Measurements from ENCODE around the gene KIAA1217. TPM values are rescaled to one million over a fixed set of nuclear protein-coding genes. Genes with fewer than 3 reads are reported as not detected.

The KIAA1217 gene
- total and polyA plus RNA-seq, 9 of the 15 experiments (the other 6 are each of a cell fraction or from before 2014, with no cell fraction given), result 0.04 TPM; not detected in 8

- TF ChIP-seq TEAD4 (IDR thresholded peaks at IDR 0.05; ENCODE audit: low read length) (peak; percentile 45; the same call in 1 of the 2 replicates), TEAD4 (CRISPR knock-in tag; IDR thresholded peaks at IDR 0.05; ENCODE audit: borderline replicate concordance) (no peak), ZNF140 (CRISPR knock-in tag; IDR thresholded peaks at IDR 0.05) (no peak), SNAPC5 (CRISPR knock-in tag; IDR thresholded peaks at IDR 0.05) (no peak)
- TF ChIP-seq, protein P1, sequence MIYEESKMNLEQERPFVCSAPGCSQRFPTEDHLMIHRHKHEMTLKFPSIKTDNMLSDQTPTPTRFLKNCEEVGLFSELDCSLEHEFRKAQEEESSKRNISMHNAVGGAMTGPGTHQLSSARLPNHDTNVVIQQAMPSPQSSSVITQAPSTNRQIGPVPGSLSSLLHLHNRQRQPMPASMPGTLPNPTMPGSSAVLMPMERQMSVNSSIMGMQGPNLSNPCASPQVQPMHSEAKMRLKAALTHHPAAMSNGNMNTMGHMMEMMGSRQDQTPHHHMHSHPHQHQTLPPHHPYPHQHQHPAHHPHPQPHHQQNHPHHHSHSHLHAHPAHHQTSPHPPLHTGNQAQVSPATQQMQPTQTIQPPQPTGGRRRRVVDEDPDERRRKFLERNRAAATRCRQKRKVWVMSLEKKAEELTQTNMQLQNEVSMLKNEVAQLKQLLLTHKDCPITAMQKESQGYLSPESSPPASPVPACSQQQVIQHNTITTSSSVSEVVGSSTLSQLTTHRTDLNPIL (CRISPR knock-in tag; IDR thresholded peaks at IDR 0.05), result no peak
- TF ChIP-seq, protein P2, sequence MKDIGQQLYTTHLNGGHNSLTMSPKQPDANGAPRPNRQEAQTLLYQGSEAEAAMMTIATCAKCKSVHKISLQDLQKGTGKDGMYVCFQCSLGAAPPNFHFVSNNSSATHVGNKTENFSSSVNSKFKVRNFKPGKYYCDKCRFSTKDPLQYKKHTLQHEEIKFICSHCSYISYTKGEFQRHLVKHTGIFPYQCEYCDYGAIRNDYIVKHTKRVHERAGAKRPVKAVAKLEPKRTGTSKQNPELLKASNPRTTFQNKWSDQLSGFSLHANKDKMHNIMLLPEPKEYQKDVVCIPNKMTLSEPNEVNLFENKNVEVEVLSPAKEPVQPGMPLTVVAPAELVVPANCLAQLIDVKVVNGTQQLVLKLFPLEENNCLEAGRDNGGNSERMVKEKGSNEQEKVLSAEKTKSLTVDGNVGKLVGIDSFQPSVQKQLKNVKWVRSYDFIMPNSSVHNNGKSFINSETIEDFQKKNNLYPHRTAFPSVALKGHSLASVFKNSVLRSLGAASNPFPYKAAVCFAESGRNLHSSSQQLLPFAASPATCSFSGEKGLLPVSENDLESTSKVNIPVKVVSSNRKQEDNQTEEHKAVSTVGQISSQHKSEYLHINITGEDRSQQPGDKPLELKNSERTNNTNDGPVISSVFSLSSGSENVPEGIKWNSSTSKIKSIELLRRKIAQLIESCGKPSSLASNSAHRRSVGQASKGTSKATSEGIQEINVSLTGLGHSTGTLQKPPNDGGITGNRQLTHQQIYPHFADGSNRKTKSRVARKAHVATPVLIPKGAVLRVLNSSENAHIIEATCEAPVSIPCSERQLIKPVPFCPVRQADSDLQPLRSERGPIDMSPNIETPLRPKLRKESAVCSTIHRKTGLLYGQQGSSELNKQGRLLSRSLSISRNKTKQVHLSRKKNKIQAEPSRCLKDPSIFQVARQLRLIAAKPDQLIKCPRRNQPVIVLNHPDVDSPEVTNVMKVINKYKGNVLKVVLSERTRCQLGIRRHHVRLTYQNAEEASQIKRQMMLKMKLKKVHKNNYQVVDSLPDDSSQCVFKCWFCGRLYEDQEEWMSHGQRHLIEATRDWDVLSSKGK (CRISPR knock-in tag; IDR thresholded peaks at IDR 0.05), result no peak
These were observed 365.7 kb downstream of the KIAA1217 start (continued) for GRCh38 chr10:24574578-24575155.
